ENCODE results near the gene GABARAP. TPM values are rescaled to one million over a fixed set of nuclear protein-coding genes. Genes with fewer than 3 reads are reported as not detected.

GABARAP gene
- total and polyA plus RNA-seq, 2 of the 13 experiments (the other 11 are each of a cell fraction or from before 2014, with no cell fraction given): 161 to 310 TPM

- no peak for DNase-seq (ENCODE audit: low spot score)
- no peak for ATAC-seq
- Histone ChIP-seq H3K4me3 (replicated peaks in 1 of 3; ENCODE audit: insufficient read depth in 1 of 3, low read depth in 2 of 3, low read length in 3 of 3) (no peak overlapping the region), H3K4me2 (ENCODE audit: low read depth, low read length) (no peak overlapping the region), H3K4me1 (ENCODE audit: insufficient read depth, low read length) (peaks cover 30% of the 10 kb centered on the region), H3K27ac (ENCODE audit: extremely low read length, insufficient read depth, low read length) (no peak overlapping the region), H3K9ac (ENCODE audit: insufficient read depth, low read depth, low read length) (no peak overlapping the region), H3K27me3 (ENCODE audit: control insufficient read depth in 1 of 2, insufficient read depth in 2 of 2, low read length in 2 of 2) (peaks cover 0 to 11% of the 10 kb centered on the region in 2 experiments; a peak in 2 of 5 replicates), H4K20me1 (ENCODE audit: insufficient read depth, low read length) (no peaks in the 10 kb centered on the region), H3K36me3 (replicated peaks in 1 of 2; ENCODE audit: control insufficient read depth in 1 of 2, insufficient read depth in 2 of 2, low read length in 2 of 2) (peaks cover 0 to under 1% of the 10 kb centered on the region in 2 experiments; a peak in 1 of 5 replicates), H2AFZ (ENCODE audit: low read length) (no peak overlapping the region), H3K9me3 (ENCODE audit: low read length) (no peaks in the 10 kb centered on the region), H3K79me2 (ENCODE audit: insufficient read depth, low read length) (no peaks in the 10 kb centered on the region)
- BruUV-seq (replicated peaks): no TSS peak
- FAIRE-seq: no peak
- in situ Hi-C loops (cut with HindIII; ENCODE audit: extremely low pct_ligation_motif_present, low pct_unique_long_range_greater_than_20kb) (no loop called here), intact Hi-C loops (cut with micrococcal nuclease; ENCODE audit: unreplicated experiment) (no loop called here)
- POLR2A ChIA-PET: interaction anchor here (3.7 kb wide), 1 partner anchor 9 kb away, joined by 35 read pairs; the partner anchor contains the start of gene SLC2A4
- TF ChIP-seq ARHGAP35 (CRISPR knock-in tag; IDR thresholded peaks at IDR 0.05; ENCODE audit: borderline replicate concordance) (no peak), ZNF230 (CRISPR knock-in tag; IDR thresholded peaks at IDR 0.05) (no peak), DR1 (CRISPR knock-in tag; IDR thresholded peaks at IDR 0.05) (no peak), ZNF512 (CRISPR knock-in tag; IDR thresholded peaks at IDR 0.05) (no peak), ZFX (CRISPR knock-in tag; IDR thresholded peaks at IDR 0.05; ENCODE audit: low read depth) (no peak), ZNF768 (CRISPR knock-in tag; IDR thresholded peaks at IDR 0.05) (no peak), ZNF501 (CRISPR knock-in tag; IDR thresholded peaks at IDR 0.05) (no peak), SRSF1 (optimal IDR thresholded peaks at IDR 0.05; ENCODE audit: low read depth, low read length) (no peak), ZNF24 (IDR thresholded peaks at IDR 0.05) (no peak), ZNF570 (CRISPR knock-in tag; IDR thresholded peaks at IDR 0.05; ENCODE audit: borderline replicate concordance) (no peak)
- 44% methylated on average over 6 of the region's 11 CpGs for WGBS (ENCODE audit: low lambda C conversion rate)
- CTCF ChIA-PET (ENCODE audit: low intra/inter-chr PET ratio, low total read pairs): no interaction called here
These were observed 48.4 kb upstream of the GABARAP start for GRCh38 chr17:7290685-7291084.
